Measurements from ENCODE around the gene EXOC2.

EXOC2 gene

GRCh38 chr6:449057-449430 is 243.9 kb downstream of the EXOC2 start:
- TF ChIP-seq POLR2AphosphoS5 (IDR thresholded peaks at IDR 0.05; ENCODE audit: low read depth, low read length): no peak
- no peak for TF ChIP-seq SIN3A (IDR thresholded peaks at IDR 0.05; ENCODE audit: borderline replicate concordance, insufficient read depth, low read length)
- no peak for TF ChIP-seq TAF1 (IDR thresholded peaks at IDR 0.05; ENCODE audit: borderline replicate concordance, insufficient read depth, low read length)
- TF ChIP-seq FOXP2 (optimal IDR thresholded peaks at IDR 0.05; ENCODE audit: borderline replicate concordance, extremely low read depth, extremely low read length, insufficient read depth): no peak
- TF ChIP-seq REST (IDR thresholded peaks at IDR 0.05; ENCODE audit: insufficient read depth in 1 of 2, low read depth in 2 of 2, low read length in 2 of 2): no peak

- TF ChIP-seq FOXP2 (optimal IDR thresholded peaks at IDR 0.05; ENCODE audit: borderline replicate concordance, extremely low read depth, extremely low read length, insufficient read depth) (no peak), TAF1 (IDR thresholded peaks at IDR 0.05; ENCODE audit: borderline replicate concordance, insufficient read depth, low read length) (no peak), REST (IDR thresholded peaks at IDR 0.05; ENCODE audit: insufficient read depth in 1 of 2, low read depth in 2 of 2, low read length in 2 of 2) (no peak), SIN3A (IDR thresholded peaks at IDR 0.05; ENCODE audit: borderline replicate concordance, insufficient read depth, low read length) (no peak), POLR2AphosphoS5 (IDR thresholded peaks at IDR 0.05; ENCODE audit: low read depth, low read length) (no peak)
These were observed 244.5 kb downstream of the EXOC2 start for GRCh38 chr6:448296-449056.

GRCh38 chr6:447381-448165 is 245.4 kb downstream of the EXOC2 start:
- TF ChIP-seq SIN3A (IDR thresholded peaks at IDR 0.05; ENCODE audit: borderline replicate concordance, insufficient read depth, low read length): no peak
- TF ChIP-seq POLR2AphosphoS5 (IDR thresholded peaks at IDR 0.05; ENCODE audit: low read depth, low read length): no peak
- no peak for TF ChIP-seq REST (IDR thresholded peaks at IDR 0.05; ENCODE audit: insufficient read depth in 1 of 2, low read depth in 2 of 2, low read length in 2 of 2)
- no peak for TF ChIP-seq FOXP2 (optimal IDR thresholded peaks at IDR 0.05; ENCODE audit: borderline replicate concordance, extremely low read depth, extremely low read length, insufficient read depth)
- TF ChIP-seq TAF1 (IDR thresholded peaks at IDR 0.05; ENCODE audit: borderline replicate concordance, insufficient read depth, low read length): no peak

GRCh38 chr6:446418-447366 is 246.2 kb downstream of the EXOC2 start:
- TF ChIP-seq SIN3A (IDR thresholded peaks at IDR 0.05; ENCODE audit: borderline replicate concordance, insufficient read depth, low read length) (no peak), FOXP2 (optimal IDR thresholded peaks at IDR 0.05; ENCODE audit: borderline replicate concordance, extremely low read depth, extremely low read length, insufficient read depth) (no peak), POLR2AphosphoS5 (IDR thresholded peaks at IDR 0.05; ENCODE audit: low read depth, low read length) (no peak), TAF1 (IDR thresholded peaks at IDR 0.05; ENCODE audit: borderline replicate concordance, insufficient read depth, low read length) (no peak), REST (IDR thresholded peaks at IDR 0.05; ENCODE audit: insufficient read depth in 1 of 2, low read depth in 2 of 2, low read length in 2 of 2) (no peak)
